Measurements from ENCODE around the gene PAWR. TPM values are rescaled to one million over a fixed set of nuclear protein-coding genes. Genes with fewer than 3 reads are reported as not detected.
A peak's percentile ranks its signal among the peaks of the same experiment; 100 is the strongest.

Gene PAWR, protein sequence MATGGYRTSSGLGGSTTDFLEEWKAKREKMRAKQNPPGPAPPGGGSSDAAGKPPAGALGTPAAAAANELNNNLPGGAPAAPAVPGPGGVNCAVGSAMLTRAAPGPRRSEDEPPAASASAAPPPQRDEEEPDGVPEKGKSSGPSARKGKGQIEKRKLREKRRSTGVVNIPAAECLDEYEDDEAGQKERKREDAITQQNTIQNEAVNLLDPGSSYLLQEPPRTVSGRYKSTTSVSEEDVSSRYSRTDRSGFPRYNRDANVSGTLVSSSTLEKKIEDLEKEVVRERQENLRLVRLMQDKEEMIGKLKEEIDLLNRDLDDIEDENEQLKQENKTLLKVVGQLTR
- 1 to 10 TPM; 3.2 to 8.1 (median 5.3) TPM for total RNA-seq
- 25.6 TPM for total RNA-seq (2013)

DNA sequence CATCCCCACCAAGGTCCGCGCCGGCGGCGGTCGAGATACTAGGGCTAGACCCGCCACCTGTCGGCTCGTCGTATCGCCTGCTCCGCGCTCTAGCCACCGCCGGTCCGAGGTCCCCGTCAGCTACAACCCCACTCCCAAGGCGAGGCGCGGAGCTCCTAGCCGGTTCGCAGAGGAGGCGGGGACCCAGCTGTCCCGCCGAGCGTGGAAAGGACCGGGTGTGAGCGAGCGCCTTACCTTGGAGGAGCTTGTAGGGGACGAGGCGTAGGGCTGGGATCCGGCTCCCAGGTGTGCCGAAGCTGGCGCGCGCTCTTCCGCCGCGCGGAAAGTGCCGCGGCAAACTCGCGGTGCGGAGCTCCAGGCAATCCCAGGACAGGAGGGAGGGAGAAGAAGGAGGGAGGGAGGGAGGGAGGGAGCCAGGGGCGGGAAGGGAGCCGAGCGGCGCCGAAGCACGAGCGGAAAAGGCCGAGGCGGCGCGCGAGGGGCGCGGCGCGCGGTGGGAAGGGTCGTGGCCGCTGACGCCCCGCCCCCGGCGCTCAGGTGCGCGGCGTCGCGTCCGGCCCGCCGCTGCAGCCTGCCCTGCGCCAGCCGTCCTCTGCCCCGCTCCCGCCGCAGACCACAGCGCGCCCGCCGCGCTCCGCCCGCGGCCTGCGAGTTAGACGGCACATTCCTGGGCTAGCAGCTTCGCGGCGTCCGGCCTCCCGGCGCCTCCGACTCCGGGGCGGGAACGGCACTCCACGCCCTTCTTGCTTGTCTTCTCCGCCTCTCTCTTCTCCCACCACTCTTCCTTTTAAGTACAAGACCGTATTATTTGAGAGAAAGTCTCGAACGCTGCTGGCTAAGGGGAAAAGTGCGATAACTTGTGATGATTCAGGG lies at the start of gene PAWR:
Gene PAWR, minus strand, starts transcription at position 327 of the 873 bp plus-strand sequence. CDS start 720 bp downstream, outside the sequence.
- Mint-ChIP-seq H3K36me3 (no peaks in the 10 kb centered on the region), H3K27ac (peak within 1 kb of the TSS; percentile 56 to 57), H3K9me3 (peaks cover 0 to 1% of the 10 kb centered on the region in 2 donors), H3K4me1 (peaks cover 17 to 20% of the 10 kb centered on the region in 2 donors), H3K4me3 (peak within 1 kb of the TSS; percentile 93), H3K27me3 (ENCODE audit: low read depth in 2 of 2) (peaks cover 29 to 45% of the 10 kb centered on the region in 2 donors)
- peak within 1 kb of the TSS; percentile 45 for H3K27ac ChIP-seq (ENCODE audit: low read length)
- TF ChIP-seq, protein P1, sequence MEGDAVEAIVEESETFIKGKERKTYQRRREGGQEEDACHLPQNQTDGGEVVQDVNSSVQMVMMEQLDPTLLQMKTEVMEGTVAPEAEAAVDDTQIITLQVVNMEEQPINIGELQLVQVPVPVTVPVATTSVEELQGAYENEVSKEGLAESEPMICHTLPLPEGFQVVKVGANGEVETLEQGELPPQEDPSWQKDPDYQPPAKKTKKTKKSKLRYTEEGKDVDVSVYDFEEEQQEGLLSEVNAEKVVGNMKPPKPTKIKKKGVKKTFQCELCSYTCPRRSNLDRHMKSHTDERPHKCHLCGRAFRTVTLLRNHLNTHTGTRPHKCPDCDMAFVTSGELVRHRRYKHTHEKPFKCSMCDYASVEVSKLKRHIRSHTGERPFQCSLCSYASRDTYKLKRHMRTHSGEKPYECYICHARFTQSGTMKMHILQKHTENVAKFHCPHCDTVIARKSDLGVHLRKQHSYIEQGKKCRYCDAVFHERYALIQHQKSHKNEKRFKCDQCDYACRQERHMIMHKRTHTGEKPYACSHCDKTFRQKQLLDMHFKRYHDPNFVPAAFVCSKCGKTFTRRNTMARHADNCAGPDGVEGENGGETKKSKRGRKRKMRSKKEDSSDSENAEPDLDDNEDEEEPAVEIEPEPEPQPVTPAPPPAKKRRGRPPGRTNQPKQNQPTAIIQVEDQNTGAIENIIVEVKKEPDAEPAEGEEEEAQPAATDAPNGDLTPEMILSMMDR (IDR thresholded peaks at IDR 0.05), result no peak
- peaks cover 2% of the 10 kb centered on the region for H3K27me3 ChIP-seq (ENCODE audit: control insufficient read depth, insufficient read depth, low read length)
- peaks cover 16% of the 10 kb centered on the region for H3K4me1 ChIP-seq (ENCODE audit: control insufficient read depth, insufficient read depth, low read length)
- no peaks in the 10 kb centered on the region for H3K36me3 ChIP-seq (ENCODE audit: control insufficient read depth, insufficient read depth, low read length)
- H3K9me3 ChIP-seq (ENCODE audit: control insufficient read depth, insufficient read depth, low read length), result no peaks in the 10 kb centered on the region
- peak within 1 kb of the TSS; percentile 75 for H3K4me3 ChIP-seq (ENCODE audit: low read length)
- intact Hi-C loops (cut with micrococcal nuclease), result no loop called here
- DNase-seq, result peak; percentile 29 to 43
- WGBS (ENCODE audit: insufficient coverage), result under 1% methylated on average over 106 of the region's 107 CpGs
- peak; percentile 50 to 64 (median 52) for ATAC-seq

DNA sequence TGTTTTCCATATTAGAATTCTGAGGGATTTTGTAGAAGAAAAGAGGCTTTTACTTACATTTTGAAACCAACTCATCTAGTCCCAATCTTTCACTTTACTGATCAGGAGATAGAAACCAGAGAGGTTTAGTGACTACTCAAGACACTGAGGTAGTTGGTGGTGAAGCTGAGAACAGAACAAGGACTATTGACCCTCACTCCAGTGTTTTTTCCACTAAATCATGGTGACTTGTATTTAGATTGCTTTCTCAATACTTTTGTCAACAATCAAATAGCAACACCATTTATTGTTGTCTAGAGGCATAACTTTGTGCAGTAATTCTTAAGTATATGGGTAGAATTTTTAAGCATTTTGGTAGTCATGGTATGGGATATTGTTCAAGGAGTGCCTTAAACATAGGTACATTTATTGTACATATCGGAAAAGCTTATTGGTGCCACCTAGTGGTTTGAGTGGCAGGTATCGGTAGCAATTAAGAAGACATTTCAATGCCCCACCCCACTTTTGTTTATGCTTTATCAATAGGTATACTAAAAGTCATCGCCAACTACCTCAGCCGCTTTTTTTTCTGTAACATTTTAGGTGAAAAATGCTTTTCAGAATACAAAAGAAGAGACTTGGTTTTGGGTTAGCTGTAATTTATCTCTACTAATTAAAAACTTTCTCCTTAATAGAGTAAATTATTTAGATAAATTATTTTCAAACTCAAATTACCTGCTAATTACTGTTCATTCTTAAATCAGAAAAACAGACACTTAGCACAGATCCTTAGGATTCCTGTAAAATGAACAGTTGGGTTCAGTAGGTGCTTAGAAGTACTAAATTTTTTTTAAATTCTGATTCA lies 47.3 kb upstream of the PAWR start:
- Histone ChIP-seq H3K27ac (ENCODE audit: low read length) (no peak overlapping the region), H3K4me1 (ENCODE audit: control insufficient read depth, insufficient read depth, low read length) (no peaks in the 10 kb centered on the region), H3K9me3 (ENCODE audit: control insufficient read depth, insufficient read depth, low read length) (no peaks in the 10 kb centered on the region), H3K27me3 (ENCODE audit: control insufficient read depth, insufficient read depth, low read length) (peaks cover 4% of the 10 kb centered on the region), H3K36me3 (ENCODE audit: control insufficient read depth, insufficient read depth, low read length) (no peaks in the 10 kb centered on the region), H3K4me3 (ENCODE audit: low read length) (no peak overlapping the region)
- H3K27ac Mint-ChIP-seq, result no peak overlapping the region
- intact Hi-C loops (cut with micrococcal nuclease), result loop anchor here (5.0 kb wide), 1 partner anchor 191 kb away; no protein-coding TSS in a partner anchor
- TF ChIP-seq, protein P1 (IDR thresholded peaks at IDR 0.05), result peak; percentile 51
- H3K27me3 Mint-ChIP-seq (ENCODE audit: low read depth in 2 of 2), result peaks cover 0 to 17% of the 10 kb centered on the region in 2 donors
- peak in 1 of 3 donors; percentile 52 for ATAC-seq
- no peaks in the 10 kb centered on the region for H3K9me3 Mint-ChIP-seq
- peak in 1 of 2 donors; percentile 62 for DNase-seq
- H3K4me1 Mint-ChIP-seq, result no peaks in the 10 kb centered on the region
- H3K4me3 Mint-ChIP-seq, result no peak overlapping the region
- H3K36me3 Mint-ChIP-seq, result no peaks in the 10 kb centered on the region
- WGBS (ENCODE audit: insufficient coverage), result 20% methylated on average over 1 of the region's 4 CpGs

DNA sequence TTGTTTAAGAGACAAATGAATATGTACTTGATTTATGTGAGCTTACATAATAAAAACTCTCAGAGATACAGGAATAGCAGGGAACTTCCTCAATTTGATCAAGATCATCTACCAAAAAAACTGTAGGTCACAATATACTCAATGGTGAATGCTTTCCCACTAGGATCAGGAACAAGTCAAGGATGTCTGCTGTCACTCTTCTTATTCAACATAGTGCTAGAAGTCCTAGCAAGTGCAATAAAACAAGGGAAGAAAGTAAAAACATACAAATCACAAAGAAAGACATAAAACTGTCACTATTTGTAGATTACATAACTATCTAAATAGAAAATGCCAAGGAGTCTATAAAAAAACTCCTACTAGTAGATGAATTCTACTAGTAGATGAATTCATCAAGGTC lies 41.9 kb upstream of the PAWR start:
- intact Hi-C loops (cut with micrococcal nuclease), result no loop called here
- Mint-ChIP-seq H3K27ac (no peak overlapping the region), H3K27me3 (ENCODE audit: low read depth in 2 of 2) (peaks cover 13 to 55% of the 10 kb centered on the region in 2 donors), H3K4me1 (no peaks in the 10 kb centered on the region), H3K9me3 (no peaks in the 10 kb centered on the region), H3K36me3 (no peaks in the 10 kb centered on the region), H3K4me3 (no peak overlapping the region)
- no peak for ATAC-seq
- DNase-seq, result no peak
- Histone ChIP-seq H3K36me3 (ENCODE audit: control insufficient read depth, insufficient read depth, low read length) (no peaks in the 10 kb centered on the region), H3K9me3 (ENCODE audit: control insufficient read depth, insufficient read depth, low read length) (no peaks in the 10 kb centered on the region), H3K4me3 (ENCODE audit: low read length) (no peak overlapping the region), H3K27me3 (ENCODE audit: control insufficient read depth, insufficient read depth, low read length) (peaks cover under 1% of the 10 kb centered on the region), H3K27ac (ENCODE audit: low read length) (no peak overlapping the region), H3K4me1 (ENCODE audit: control insufficient read depth, insufficient read depth, low read length) (no peaks in the 10 kb centered on the region)
- TF ChIP-seq, protein P1 (IDR thresholded peaks at IDR 0.05), result no peak

Data from natural killer cell (primary cell).